ENCODE measurements around the gene MRPL4. TPM values are rescaled to one million over a fixed set of nuclear protein-coding genes. Genes with fewer than 3 reads are reported as not detected.

Gene MRPL4
- polyA plus RNA-seq, 1 of the 3 experiments (the other 2 are of a cell fraction): 110 TPM

Small RNAs within 50 kb of the gene (small RNA-seq; reads per million reads assigned to genes)
- gene AC011511.1 (0 reads per million in 7 experiments), gene MIR4322 (0 reads per million in 7 experiments)

Other genes starting within 250 kb of the MRPL4 start
- gene COL5A3, start 241.7 kb upstream of the MRPL4 start, polyA plus RNA-seq (2012; rRNA removed): under 0.01 and 0.02 TPM in 2 replicates
- 0.03 TPM in 1 of 2 replicates, not detected in the other for gene RDH8, start 238.7 kb upstream of the MRPL4 start, polyA plus RNA-seq (2012; rRNA removed)
- 36.6 and 43.2 TPM in 2 replicates for gene SHFL, start 165.9 kb upstream of the MRPL4 start, polyA plus RNA-seq (2012; rRNA removed)
- 0.13 and 0.32 TPM in 2 replicates for gene ANGPTL6, start 149.5 kb upstream of the MRPL4 start, polyA plus RNA-seq (2012; rRNA removed)
- gene PPAN, start 145.9 kb upstream of the MRPL4 start, polyA plus RNA-seq (2012; rRNA removed): 62.5 and 75.6 TPM in 2 replicates
- gene P2RY11, start 140.5 kb upstream of the MRPL4 start, polyA plus RNA-seq (2012; rRNA removed): 6.8 and 8.7 TPM in 2 replicates
- gene EIF3G, start 132.3 kb upstream of the MRPL4 start, polyA plus RNA-seq (2012; rRNA removed): 271 and 432 TPM in 2 replicates
- gene DNMT1, start 57.3 kb upstream of the MRPL4 start, polyA plus RNA-seq (2012; rRNA removed): 46.1 and 58.3 TPM in 2 replicates
- gene S1PR2, start 20.9 kb upstream of the MRPL4 start, polyA plus RNA-seq (2012; rRNA removed): 3.6 and 3.8 TPM in 2 replicates
- 14.5 and 14.8 TPM in 2 replicates for gene ICAM1, start 18.9 kb downstream of the MRPL4 start, polyA plus RNA-seq (2012; rRNA removed)
- 0.05 TPM in 2 replicates for gene ICAM4, start 34.7 kb downstream of the MRPL4 start, polyA plus RNA-seq (2012; rRNA removed)
- 4.9 and 5.2 TPM in 2 replicates for gene ICAM5, start 37.7 kb downstream of the MRPL4 start, polyA plus RNA-seq (2012; rRNA removed)
- gene ZGLP1, start 57.6 kb downstream of the MRPL4 start, polyA plus RNA-seq (2012; rRNA removed): 1.8 and 2.1 TPM in 2 replicates
- 45.8 TPM in 2 replicates for gene FDX2, start 63.8 kb downstream of the MRPL4 start, polyA plus RNA-seq (2012; rRNA removed)
- 3.0 and 8.2 TPM in 2 replicates for gene RAVER1, start 81.3 kb downstream of the MRPL4 start, polyA plus RNA-seq (2012; rRNA removed)
- 12.6 and 15.6 TPM in 2 replicates for gene ICAM3, start 87.4 kb downstream of the MRPL4 start, polyA plus RNA-seq (2012; rRNA removed)
- gene TYK2, start 128.4 kb downstream of the MRPL4 start, polyA plus RNA-seq (2012; rRNA removed): 34.8 and 44.6 TPM in 2 replicates
- gene CDC37, start 151.3 kb downstream of the MRPL4 start, polyA plus RNA-seq (2012; rRNA removed): 1,026 and 1,054 TPM in 2 replicates
- gene PDE4A, start 168.3 kb downstream of the MRPL4 start, polyA plus RNA-seq (2012; rRNA removed): 2.3 and 2.9 TPM in 2 replicates